ENCODE measurements around the gene LIM2.

DNA sequence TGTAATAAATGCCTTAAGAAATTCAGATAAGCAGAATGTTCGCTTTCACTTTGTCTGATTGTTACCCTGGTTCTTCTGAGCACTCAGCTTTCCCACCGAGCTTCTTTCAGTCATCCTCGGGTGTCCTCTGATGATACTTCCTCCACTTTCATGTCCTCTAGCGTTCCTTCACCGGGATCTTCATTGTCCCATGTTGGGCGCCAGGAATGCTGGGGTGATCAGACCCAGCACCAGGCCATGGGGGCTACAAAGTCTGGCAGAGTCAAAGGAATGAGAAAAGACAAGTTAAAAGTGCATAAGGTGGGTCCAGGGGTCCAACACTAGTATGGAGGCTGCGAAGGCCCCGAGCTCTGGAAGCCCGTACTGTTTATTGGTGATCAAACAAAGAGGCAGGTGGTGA, 14.3 kb upstream of the LIM2 start:
- TF ChIP-seq, protein P1, sequence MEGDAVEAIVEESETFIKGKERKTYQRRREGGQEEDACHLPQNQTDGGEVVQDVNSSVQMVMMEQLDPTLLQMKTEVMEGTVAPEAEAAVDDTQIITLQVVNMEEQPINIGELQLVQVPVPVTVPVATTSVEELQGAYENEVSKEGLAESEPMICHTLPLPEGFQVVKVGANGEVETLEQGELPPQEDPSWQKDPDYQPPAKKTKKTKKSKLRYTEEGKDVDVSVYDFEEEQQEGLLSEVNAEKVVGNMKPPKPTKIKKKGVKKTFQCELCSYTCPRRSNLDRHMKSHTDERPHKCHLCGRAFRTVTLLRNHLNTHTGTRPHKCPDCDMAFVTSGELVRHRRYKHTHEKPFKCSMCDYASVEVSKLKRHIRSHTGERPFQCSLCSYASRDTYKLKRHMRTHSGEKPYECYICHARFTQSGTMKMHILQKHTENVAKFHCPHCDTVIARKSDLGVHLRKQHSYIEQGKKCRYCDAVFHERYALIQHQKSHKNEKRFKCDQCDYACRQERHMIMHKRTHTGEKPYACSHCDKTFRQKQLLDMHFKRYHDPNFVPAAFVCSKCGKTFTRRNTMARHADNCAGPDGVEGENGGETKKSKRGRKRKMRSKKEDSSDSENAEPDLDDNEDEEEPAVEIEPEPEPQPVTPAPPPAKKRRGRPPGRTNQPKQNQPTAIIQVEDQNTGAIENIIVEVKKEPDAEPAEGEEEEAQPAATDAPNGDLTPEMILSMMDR (IDR thresholded peaks at IDR 0.05) = no peak
- no peak for TF ChIP-seq EZH2phosphoT487 (IDR thresholded peaks at IDR 0.05)
- no peak for TF ChIP-seq EZH2 (IDR thresholded peaks at IDR 0.05)
